Dermis microvascular lymphatic vessel endothelial cell (primary cell): ENCODE measurements around the gene CASQ2. TPM values are rescaled to one million over a fixed set of nuclear protein-coding genes. Genes with fewer than 3 reads are reported as not detected.
A peak's percentile ranks its signal among the peaks of the same experiment; 100 is the strongest.

Source experiments
- DNase-seq, 2 donors: peaks; one replicate each; pipeline versions ENCODE4 v3.0.0 to v3.0.0-alpha.2; 2010; ENCODE audit warnings: low read depth in 2 of 2
- total RNA-seq: library from RNA; depleted of rRNA; stranded (reverse); fragments of >200 nt; gene quantifications from 2 replicates; pipeline ENCODE4 v1.2.1, GENCODE V29; 2014

Gene CASQ2
- total RNA-seq: not detected in 2 replicates

DNA sequence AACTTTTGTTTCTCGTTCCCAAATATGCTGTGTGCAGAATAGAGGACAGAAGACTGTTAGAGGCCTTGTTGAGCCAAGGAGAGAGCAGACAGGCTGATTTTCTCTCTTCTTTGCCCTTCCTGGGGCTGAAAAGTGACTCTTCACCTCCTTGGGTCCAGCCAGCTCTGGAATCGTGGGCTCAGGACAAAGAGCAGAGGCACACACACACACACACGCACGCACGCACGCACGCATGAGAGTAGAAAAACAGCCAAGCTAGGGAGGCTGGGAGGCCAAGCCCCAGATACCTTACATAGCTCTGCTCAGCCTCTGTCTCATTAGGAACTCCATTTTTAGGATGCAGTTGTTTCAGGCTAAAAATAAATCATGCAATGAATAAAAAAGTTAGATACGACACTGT lies at the start of gene CASQ2:
TSS of gene CASQ2 (minus strand) at position 166 of the 400 bp plus-strand sequence. CDS start 173 bp downstream, outside the sequence.
- DNase-seq: no peak

GRCh38 chr1:115815694-115816093 lies 47.2 kb upstream of the CASQ2 start:
- no peak for DNase-seq

- no peak for DNase-seq
These were observed 46.3 kb upstream of the CASQ2 start for GRCh38 chr1:115814685-115815398.

DNA sequence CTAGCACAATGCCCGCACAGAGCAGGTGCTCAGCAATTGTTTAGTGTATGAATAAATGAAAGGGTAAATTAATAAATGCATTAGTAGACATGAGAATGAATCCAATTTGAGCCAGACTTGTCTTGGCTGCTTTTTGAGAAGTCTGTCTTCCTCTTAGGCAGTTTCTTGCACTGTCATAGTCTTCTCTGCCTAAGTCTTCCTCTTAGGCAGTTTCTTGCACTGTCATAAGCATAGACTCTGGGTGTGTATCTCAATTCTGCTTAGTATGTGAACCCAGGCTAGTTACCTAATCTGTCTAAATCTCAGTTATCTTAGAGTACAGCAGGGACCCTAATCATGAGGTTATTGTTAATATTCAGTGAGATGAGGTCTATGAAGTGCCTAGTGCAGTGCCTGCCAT lies 45.2 kb upstream of the CASQ2 start:
- DNase-seq: no peak

DNA sequence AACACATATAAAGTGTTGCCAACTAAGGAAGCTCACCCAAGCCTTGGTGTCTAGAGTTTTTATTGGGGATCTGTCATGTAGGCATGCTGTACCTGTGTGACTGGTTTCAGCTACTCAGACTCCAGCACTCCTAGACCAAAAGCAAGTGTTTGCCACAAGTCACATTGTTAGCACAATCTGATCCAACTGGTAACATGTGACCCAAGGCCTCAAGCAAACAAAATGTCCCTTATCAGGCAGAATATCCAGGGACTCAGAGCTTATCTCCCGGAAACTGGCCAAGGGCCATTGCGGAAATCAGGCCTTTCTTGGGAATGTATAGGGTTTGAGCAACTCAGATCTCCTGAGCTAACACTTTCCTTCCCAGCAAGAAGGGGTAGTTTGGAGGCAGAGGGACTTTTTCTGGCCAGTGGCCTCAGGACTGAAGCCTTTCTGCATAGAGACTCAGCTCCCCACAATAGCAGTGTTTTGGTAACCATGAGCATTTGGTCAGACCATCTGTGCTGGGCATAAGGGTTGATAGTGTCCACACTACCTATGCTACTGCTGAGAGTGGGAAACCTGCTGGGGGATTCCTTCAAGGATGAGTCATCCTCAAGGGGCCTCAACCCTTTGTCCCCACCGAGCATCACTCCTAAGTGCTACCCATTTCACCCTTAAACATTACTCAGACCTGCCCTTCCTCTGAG lies 42.8 kb upstream of the CASQ2 start:
- DNase-seq: no peak

DNA sequence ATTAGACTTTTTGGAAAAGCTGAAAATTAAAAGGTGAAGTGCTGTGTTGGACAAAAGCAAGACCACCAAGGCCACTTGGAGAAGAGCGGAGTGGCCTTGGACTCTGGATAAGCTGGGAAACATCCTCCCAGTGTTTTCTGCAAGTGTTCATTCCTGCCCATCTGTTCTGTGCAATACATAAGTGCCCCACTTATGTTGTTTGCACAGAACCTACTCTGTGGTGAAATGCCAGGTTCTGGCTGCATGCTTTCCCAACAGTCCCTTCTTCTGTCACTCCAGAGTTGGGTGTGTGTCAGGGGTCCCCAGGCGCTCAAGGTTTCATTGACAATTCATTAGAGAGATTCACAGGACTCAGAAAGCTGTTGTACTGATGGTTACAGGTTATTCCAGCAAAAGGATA lies 42.1 kb upstream of the CASQ2 start:
- no peak for DNase-seq

DNA sequence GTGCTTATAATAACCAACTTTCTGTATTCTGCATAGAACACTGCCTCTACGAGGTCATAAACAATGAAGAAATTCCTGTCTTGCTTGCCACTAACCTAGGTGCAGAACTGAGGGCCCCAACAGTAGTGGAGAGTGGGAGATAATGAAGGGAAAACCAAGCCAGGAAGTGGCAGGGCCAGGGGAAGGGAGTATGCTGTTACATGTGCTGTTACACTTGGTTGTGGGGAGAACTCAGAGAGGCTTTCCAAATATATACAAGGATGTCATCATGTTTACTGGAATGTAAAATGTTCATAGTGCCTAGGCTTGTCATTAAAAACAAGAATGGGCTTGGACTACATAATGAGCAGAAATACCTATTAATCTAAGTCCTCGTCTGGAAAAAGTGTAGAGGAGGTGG lies 41.3 kb upstream of the CASQ2 start:
- DNase-seq: no peak

DNA sequence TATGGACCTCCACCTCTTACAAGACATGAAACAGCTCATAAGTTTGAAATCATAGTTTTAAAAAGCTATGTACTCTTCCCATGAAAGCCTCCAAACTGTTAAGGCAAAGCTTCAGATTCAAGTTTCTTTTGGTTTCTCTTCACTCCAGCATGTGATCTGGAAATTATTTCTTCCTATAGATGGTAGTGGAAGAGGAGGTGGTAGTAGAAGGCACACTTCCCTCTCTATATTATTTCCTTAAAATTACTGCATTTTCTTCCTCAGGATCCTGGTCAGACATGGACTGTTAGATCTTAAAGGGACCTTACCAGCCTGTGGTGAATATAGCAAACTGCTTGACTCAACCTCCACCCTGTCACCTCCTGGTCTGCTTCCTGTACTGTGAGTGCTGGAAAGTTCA lies 40.6 kb upstream of the CASQ2 start:
- DNase-seq: no peak

GRCh38 chr1:115807723-115808122 lies 39.2 kb upstream of the CASQ2 start:
- peak; percentile 47 to 69 for DNase-seq

GRCh38 chr1:115805597-115805996 lies 37.1 kb upstream of the CASQ2 start:
- DNase-seq: no peak

- no peak for DNase-seq
These were observed 33.9 kb upstream of the CASQ2 start for GRCh38 chr1:115802416-115802815.

GRCh38 chr1:115797486-115797885 lies 29.0 kb upstream of the CASQ2 start:
- DNase-seq: no peak

DNA sequence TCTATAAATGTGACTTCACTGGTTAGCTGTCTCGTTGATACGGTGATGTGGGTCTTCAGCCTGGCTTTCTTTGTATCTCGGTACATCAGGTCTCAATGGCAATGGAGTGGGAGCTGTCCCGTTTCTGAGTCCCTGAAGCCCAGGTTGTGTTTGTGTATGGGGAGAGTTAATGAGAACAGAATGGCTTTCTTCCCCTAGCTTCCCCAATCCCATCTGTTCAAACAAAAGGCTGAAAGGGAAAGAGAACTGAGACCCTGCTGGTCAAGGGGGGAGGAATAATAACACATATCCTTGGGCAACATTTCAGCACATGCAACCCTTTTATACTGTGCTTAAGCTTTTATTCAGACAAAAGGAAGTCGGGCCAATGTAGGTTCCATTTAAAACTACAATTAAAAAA lies 28.4 kb upstream of the CASQ2 start:
- DNase-seq: no peak

- no peak for DNase-seq
These were observed 27.5 kb upstream of the CASQ2 start for GRCh38 chr1:115796036-115796435.

- no peak for DNase-seq
These were observed 26.6 kb upstream of the CASQ2 start for GRCh38 chr1:115794976-115795639.

GRCh38 chr1:115793162-115793561 lies 24.6 kb upstream of the CASQ2 start:
- no peak for DNase-seq

DNA sequence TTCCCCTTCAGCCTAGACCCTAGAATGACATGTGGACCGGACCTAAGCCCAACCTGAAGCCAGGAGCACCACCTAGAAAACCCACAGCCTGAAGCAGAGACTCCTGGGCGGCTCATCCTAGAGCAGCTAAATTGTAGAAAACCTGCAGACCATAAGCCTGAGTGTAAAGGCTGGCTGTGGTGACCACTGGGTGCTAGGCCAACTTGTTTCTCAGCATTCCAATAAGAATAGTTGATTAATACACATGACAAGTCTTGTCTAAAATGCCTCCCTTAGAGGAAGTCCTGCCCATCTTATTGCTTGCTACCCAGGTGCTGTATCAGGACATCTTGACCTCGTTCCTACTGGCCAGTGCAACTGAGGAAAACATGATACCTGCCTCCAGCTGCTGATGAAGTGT lies 23.3 kb upstream of the CASQ2 start:
- DNase-seq: no peak

- DNase-seq: no peak
These were observed 22.3 kb upstream of the CASQ2 start for GRCh38 chr1:115790846-115791245.

GRCh38 chr1:115790356-115790755 lies 21.8 kb upstream of the CASQ2 start:
- no peak for DNase-seq

- DNase-seq: no peak
These were observed 14.8 kb upstream of the CASQ2 start for GRCh38 chr1:115783311-115783710.

DNA sequence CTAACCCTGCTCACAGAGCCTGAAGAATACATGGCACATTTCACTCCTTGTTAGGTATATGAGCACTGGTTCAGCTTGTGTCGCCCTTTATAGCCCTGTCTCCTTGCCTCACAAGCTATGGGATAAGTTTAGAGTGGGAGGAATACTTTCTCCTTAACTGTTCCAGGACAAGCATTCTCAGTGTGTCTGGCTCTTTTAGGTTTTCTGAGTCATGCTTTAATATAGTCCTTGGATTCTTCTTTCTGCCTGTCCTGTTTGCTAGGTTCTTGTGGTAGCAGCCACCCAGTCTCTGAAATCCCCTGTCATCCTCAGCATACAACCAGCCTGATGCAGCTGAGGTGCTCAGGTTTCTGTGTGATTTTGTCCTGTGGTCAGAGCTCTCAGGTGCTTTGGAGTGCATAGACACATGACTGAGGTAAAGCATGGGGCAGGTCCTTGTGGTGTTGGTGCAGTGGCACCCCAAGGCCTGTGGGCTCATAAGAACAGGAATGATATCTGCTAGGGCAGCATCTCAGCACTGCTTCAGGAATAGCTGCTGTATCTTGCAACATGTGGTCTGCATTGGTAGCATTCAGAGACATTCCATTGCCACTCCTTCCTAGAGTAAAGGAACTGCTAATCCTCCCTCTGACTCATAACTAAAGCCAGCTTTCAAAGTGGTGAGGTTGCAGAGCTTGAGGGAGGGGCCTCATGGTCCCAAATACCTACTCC lies 14.2 kb upstream of the CASQ2 start:
- no peak for DNase-seq

DNA sequence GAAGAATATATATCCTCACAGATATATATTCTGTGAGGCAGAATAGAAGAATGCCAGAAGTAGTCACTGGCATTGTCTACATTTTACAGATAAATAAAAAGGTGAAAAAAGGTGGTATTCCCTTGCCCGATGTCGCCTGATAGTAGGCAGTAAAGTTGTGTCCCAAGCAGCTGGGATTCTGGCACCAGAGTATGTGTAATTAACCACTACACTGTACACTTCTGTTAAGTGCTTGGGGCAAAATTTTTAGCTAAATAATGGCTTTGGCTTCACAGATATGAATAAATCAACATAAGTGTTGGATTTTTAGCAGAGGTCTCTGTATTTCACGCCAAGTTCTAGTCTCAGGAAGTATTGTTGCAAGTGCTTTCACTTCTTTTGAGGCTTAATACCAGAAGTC lies 13.3 kb upstream of the CASQ2 start:
- DNase-seq: no peak
